Cerebellar nuclear complex (tissue), 1 donor: Measurements from ENCODE around the gene ABHD17B.

Experiments
- DNase-seq, 2 experiments: peaks; one replicate each; lab custom pipeline; 2025; lab: John Stamatoyannopoulos, UW

Gene ABHD17B

DNA sequence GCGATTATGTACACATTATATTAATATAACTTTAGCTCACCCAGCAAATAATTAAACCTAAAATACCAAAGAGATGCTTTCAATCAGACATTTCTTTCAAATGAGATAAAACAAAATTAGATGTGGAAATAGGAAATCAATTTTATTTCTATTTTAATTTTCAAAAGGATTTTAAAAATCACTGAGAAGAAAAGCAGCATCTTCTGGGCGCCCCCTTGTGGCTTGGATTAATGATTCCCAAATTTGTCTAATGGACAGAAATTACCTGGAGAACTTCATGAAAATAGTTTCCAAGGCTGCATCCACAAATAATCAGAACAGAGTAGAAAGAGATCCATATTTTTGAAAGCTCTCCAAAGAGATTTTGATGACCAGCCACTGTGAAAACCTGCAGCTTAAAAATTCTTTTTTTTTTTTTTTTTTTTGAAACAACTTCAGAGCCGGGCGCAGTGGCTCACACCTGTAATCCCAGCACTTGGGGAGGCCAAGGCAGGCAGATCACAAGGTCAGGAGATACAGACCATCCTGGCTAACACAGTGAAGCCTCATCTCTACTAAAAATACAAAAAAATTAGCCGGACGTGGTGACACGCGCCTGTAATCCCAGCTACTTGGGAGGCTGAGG lies 91.8 kb downstream of the ABHD17B start:
- peak in 1 of 2 experiments; percentile 18 for DNase-seq

DNA sequence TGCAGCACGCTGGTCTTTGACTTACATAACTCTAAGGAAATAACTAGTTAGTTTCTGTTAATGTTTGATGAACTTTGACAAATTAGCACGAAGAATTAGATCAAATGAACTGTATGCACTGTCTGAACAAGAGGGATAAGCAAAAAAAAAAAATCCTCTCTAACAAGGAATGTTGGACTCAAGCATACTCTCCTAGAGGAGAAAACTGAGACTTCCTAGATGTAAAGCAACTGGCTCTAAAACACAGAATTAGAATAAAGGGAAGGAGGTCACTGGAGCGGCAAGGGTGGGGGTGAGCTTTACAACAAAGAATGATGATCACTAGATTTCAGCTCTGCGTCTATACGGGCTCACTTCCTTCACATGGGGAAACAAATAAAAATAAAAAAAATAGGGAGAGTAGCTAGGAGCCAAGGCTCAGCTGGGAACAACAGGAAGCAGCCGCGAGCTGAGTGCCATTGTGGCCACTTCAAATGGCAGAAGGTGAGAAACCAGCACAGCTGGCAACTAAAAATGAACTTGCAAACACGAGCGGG lies 94.0 kb downstream of the ABHD17B start:
- DNase-seq = no peak
